Gastroesophageal sphincter (tissue), 4 donors: Measurements from ENCODE around the gene EPHX1. TPM values are rescaled to one million over a fixed set of nuclear protein-coding genes. Genes with fewer than 3 reads are reported as not detected.
A peak's percentile ranks its signal among the peaks of the same experiment; 100 is the strongest.

Experiments
- ATAC-seq: fragments of 150-250 bp; one replicate; pipeline ENCODE4 v1.9.1; 2016; ENCODE audit warnings: mild to moderate bottlenecking, moderate library complexity
- H3K27ac ChIP-seq, 4 donors: fragments of 200-600 bp; sonication (generic) in 3 of 4; 1 replicate in 3 of 4; 2 replicates in 1 of 4; pipeline ENCODE4 v1.5.1; 2016 to 2019
- H3K27me3 ChIP-seq: fragments of 200-600 bp; sonication (generic); one replicate; pipeline ENCODE4 v1.5.1; 2019
- H3K36me3 ChIP-seq, 2 donors: fragments of 200-600 bp; sonication (generic); one replicate each; pipeline ENCODE4 v1.5.1; 2019; ENCODE audit warnings: control low read depth in 1 of 2
- H3K4me1 ChIP-seq, 3 donors: fragments of 200-600 bp; sonication (generic); 1 replicate in 2 of 3; 2 replicates in 1 of 3; pipeline ENCODE4 v1.5.1; 2016 to 2019; ENCODE audit warnings: control low read depth in 2 of 3
- H3K4me3 ChIP-seq, 2 donors: fragments of 200-600 bp; sonication (generic); one replicate each; pipeline ENCODE4 v1.5.1; 2019; ENCODE audit warnings: mild to moderate bottlenecking in 1 of 2, moderate library complexity in 1 of 2
- H3K9me3 ChIP-seq, 3 donors: fragments of 200-600 bp; sonication (generic); one replicate each; pipeline ENCODE4 v1.5.1; 2017 to 2019; ENCODE audit warnings: control low read depth in 2 of 3
- CTCF ChIP-seq, 4 experiments: fragments of 200-600 bp in 2 of 4; fragments of 450-650 bp in 2 of 4; sonication (generic) in 1 of 4; IDR thresholded peaks; one replicate each; pipeline ENCODE4 v1.5.1; 2017 to 2019; ENCODE audit warnings: antibody characterized with exemption in 4 of 4, mild to moderate bottlenecking in 2 of 4, moderate library complexity in 2 of 4
- EP300 ChIP-seq: sonication (generic); formaldehyde crosslinking; IDR thresholded peaks from one replicate; pipeline ENCODE4 v1.6.1; 2017; ENCODE audit warnings: antibody characterized with exemption, mild to moderate bottlenecking
- POLR2A ChIP-seq, 2 donors: fragments of 450-650 bp; IDR thresholded peaks; one replicate each; pipeline ENCODE4 v1.6.1; 2017; ENCODE audit warnings: antibody characterized with exemption in 2 of 2, mild to moderate bottlenecking in 2 of 2, moderate library complexity in 1 of 2
- POLR2AphosphoS5 ChIP-seq: sonication (generic); formaldehyde crosslinking; IDR thresholded peaks from one replicate; pipeline ENCODE4 v1.6.1; 2017; ENCODE audit warnings: antibody characterized with exemption
- WGBS, 2 donors: methylation state at CpG; one replicate each; pipeline ENCODE4 v1.1.5; 2018; ENCODE audit warnings: low coverage in 1 of 2; 5-methylcytosine and 5-hydroxymethylcytosine counted together
- total RNA-seq, 4 donors: library from RNA; depleted of rRNA; stranded (reverse); fragments of >200 nt; gene quantifications; one replicate each; pipeline ENCODE4 v1.1.0, GENCODE V29; 2016

The EPHX1 gene
- total RNA-seq, 4 donors from 2014 or later = 74.0 to 133 (median 101) TPM

GRCh38 chr1:225815526-225816178 lies 5.7 kb downstream of the EPHX1 start:
- WGBS, 2 donors = 84 to 99% methylated on average over 5 to 8 of the region's 17 CpGs
- H3K36me3 ChIP-seq = no peaks in the 10 kb centered on the region
- no peaks in the 10 kb centered on the region for H3K9me3 ChIP-seq
- no peaks in the 10 kb centered on the region for H3K27me3 ChIP-seq
- TF ChIP-seq CTCF (IDR thresholded peaks at IDR 0.05) (no peak), EP300 (no peak), POLR2A (IDR thresholded peaks at IDR 0.05) (no peak), POLR2AphosphoS5 (no peak)
- peak overlapping the region in 3 of 4 donors; percentile 69 to 91 (median 89) for H3K27ac ChIP-seq
- H3K4me3 ChIP-seq = no peak overlapping the region
- peaks cover 13 to 98% (median 63%) of the 10 kb centered on the region in 3 donors for H3K4me1 ChIP-seq
- ATAC-seq = no peak

GRCh38 chr1:225816643-225817538 lies 7.0 kb downstream of the EPHX1 start:
- Histone ChIP-seq H3K27me3 (no peaks in the 10 kb centered on the region), H3K9me3 (no peaks in the 10 kb centered on the region), H3K36me3 (no peaks in the 10 kb centered on the region), H3K27ac (peak overlapping the region; percentile 73 to 94 (median 90)), H3K4me3 (peak overlapping the region in 1 of 2 donors; percentile 7), H3K4me1 (peaks cover 13 to 98% (median 55%) of the 10 kb centered on the region in 3 donors)
- peak; percentile 43 for ATAC-seq
- 24 to 33% methylated on average over 1 to 8 of the region's 17 CpGs for WGBS, 2 donors
- TF ChIP-seq EP300 = no peak
- TF ChIP-seq POLR2AphosphoS5 = no peak
- TF ChIP-seq CTCF (IDR thresholded peaks at IDR 0.05) = no peak
- TF ChIP-seq POLR2A (IDR thresholded peaks at IDR 0.05) = no peak

- 0 to 38% methylated on average over 1 to 6 of the region's 8 CpGs for WGBS, 2 donors
- Histone ChIP-seq H3K27me3 (no peaks in the 10 kb centered on the region), H3K4me1 (peaks cover 13 to 98% (median 48%) of the 10 kb centered on the region in 3 donors), H3K4me3 (peak overlapping the region in 1 of 2 donors; percentile 7), H3K36me3 (peaks cover 0 to 2% of the 10 kb centered on the region in 2 donors), H3K27ac (peak overlapping the region; percentile 73 to 94 (median 90)), H3K9me3 (no peaks in the 10 kb centered on the region)
- peak; percentile 82 for ATAC-seq
- TF ChIP-seq POLR2AphosphoS5 (peak; percentile 95), EP300 (no peak)
These were observed 7.7 kb downstream of the EPHX1 start for GRCh38 chr1:225817611-225818061.

GRCh38 chr1:225818229-225818628 lies 8.3 kb downstream of the EPHX1 start:
- no peaks in the 10 kb centered on the region for H3K27me3 ChIP-seq
- peaks cover 13 to 98% (median 43%) of the 10 kb centered on the region in 3 donors for H3K4me1 ChIP-seq
- peaks cover 0 to 5% of the 10 kb centered on the region in 2 donors for H3K36me3 ChIP-seq
- TF ChIP-seq CTCF (IDR thresholded peaks at IDR 0.05) (no peak), EP300 (no peak), POLR2AphosphoS5 (no peak), POLR2A (IDR thresholded peaks at IDR 0.05) (no peak)
- no peak overlapping the region for H3K4me3 ChIP-seq
- 80 to 86% methylated on average over 4 to 6 of the region's 7 CpGs for WGBS, 2 donors
- H3K9me3 ChIP-seq = no peaks in the 10 kb centered on the region
- H3K27ac ChIP-seq = peak overlapping the region; percentile 73 to 94 (median 90)
- no peak for ATAC-seq
